Anterior cingulate cortex (tissue), 58 donors: ENCODE data around the gene ARHGEF10L.

Experiments used
- DNase-seq, 58 donors: peaks; one replicate each; lab custom pipeline; 2025; lab: John Stamatoyannopoulos, UW

The ARHGEF10L gene

GRCh38 chr1:17521946-17522612, 17.4 kb upstream of the ARHGEF10L start:
- no peak for DNase-seq

DNA sequence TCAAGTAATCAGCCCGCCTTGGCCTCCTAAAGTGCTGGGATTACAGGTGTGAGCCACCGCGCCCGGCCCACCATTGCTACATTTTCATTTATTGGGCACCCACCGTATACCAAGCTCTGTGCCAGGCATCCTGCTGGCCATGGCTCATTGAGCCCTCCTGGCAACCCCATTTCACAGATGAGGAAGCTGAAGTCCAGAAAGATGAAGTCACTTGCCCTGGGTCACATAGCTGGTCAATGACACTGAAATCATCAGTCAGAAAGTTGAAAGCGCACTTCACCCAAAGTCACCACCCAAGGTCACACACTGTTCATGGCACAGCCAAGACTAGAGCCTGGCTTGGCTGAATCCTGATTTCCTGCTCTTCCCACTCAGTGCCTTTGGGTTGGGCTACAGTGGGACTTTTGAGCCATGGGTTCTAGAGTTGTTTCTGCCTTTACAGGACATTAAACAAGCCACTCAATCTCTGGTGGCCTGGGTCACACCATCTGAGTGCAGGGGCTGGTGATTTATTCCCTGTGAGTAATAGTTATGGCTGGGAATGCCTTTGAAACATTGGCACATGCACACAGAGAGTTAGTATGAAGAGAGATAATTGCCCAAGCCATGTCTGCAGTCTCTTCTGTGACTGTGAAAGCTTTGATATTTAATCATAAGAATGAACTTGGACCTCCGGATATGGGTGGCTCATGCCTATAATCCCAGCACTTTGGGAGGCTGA, 16.0 kb upstream of the ARHGEF10L start:
- DNase-seq: no peak

- no peak for DNase-seq
Measured at GRCh38 chr1:17524645-17525044, 14.9 kb upstream of the ARHGEF10L start.

DNA sequence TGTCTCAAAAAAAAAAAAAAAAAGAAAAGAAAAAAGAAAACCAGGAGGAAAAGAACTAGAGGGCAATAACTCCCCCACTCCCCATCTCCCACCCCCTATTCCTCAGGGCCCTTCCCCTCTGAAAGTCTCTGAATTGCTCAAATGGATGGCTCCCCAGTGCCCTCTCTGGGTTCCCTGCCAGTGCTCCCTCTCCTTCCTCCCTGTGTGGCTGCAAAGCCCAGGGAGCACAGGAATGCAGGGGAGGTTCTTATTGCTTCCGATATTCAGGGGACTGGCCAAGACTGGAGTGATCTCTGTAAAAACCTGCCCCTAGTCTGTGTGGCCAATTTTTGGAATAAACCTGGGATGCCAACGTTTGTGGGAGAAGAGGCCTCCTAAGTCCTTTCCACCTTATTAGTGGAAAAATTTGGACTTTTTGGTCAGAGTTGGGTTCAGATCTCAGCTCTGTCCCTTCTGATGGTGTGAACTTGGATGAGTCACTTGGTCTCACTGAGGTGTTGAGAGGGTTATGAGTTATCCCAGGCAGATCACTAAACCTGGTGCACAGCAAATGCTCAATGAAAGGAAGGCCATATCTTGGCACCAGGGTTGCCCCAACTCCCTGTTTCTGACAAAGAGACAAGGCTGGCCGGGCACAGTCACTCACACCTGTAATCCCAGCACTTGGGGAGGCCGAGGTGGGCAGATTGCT, 13.4 kb upstream of the ARHGEF10L start:
- no peak for DNase-seq

DNA sequence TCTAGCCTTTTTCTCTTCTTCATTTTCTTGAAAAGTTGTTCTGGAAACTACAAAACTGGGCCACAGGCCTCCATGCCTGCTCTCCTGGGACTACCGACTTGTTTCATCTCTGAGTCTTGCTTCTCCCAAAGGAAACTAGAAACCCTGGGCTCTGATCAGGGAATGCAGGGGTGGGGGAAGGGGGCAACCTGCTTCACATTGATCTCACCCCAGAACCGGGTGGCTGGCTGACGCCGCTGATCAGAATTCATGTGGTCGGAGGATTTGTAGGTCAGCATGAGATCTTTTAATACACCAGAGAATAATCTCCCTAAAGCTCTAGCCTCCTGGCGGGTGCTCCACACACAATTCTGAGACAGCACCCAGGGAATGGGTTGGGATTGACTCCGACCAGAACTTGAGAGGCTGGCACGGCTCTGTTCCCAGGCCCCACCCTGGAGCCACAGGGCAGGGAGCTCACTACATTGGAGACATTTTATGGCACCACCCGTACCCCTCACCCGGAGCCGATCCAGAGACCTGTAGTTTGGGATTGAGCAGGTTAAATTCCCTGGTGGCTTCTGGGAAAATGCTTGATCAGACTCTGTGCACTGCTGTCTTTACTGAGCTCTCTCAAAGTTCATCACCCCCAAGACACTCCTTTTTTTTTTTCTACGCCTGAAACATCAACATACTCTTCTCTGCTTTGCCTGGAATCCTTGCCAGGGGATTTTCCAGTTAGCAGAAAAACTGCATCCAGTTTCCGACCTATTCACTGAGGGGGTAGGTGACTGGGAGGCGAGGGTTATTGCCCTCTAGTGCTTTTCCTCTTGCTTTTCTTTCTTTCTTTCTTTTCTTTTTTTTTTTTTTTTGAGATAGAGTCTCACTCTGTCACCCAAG, 12.2 kb upstream of the ARHGEF10L start:
- DNase-seq: no peak

- DNase-seq: no peak
Measured at GRCh38 chr1:17529381-17529780, 10.1 kb upstream of the ARHGEF10L start.

DNA sequence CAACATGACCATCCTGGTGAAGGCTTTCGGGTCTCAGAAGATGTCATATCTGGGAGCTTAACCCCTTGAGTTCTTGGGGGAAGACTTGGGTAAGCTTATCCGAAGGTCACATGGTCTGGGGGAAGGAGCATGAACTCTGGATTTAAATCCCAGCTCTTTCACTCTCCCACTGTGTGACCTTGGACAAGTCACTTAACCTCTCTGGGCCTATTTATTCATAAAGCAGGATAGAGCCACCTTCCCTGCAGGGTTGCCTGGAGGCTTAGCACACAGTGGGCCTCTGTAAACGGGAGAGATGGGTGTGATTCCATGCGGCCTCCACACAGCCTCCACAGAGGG, 8.2 kb upstream of the ARHGEF10L start:
- no peak for DNase-seq

- DNase-seq: peak in 55 of 58 donors; percentile 21 to 94 (median 74)
Measured at GRCh38 chr1:17531682-17532487, 7.6 kb upstream of the ARHGEF10L start.

GRCh38 chr1:17533201-17533600, 6.3 kb upstream of the ARHGEF10L start:
- DNase-seq: no peak

GRCh38 chr1:17535300-17535936, 4.1 kb upstream of the ARHGEF10L start:
- peak in 5 of 58 donors; percentile 4 to 19 (median 14) for DNase-seq

GRCh38 chr1:17538010-17538409, 1.5 kb upstream of the ARHGEF10L start:
- peak in 1 of 58 donors; percentile 11 for DNase-seq

GRCh38 chr1:17538428-17539117, 925 bp upstream of the ARHGEF10L start:
- peak in 5 of 58 donors; percentile 6 to 11 (median 8) for DNase-seq

- peak in 1 of 58 donors; percentile 17 for DNase-seq
Measured at GRCh38 chr1:17539118-17539476, 401 bp upstream of the ARHGEF10L start.

- DNase-seq: peak in 34 of 58 donors; percentile 21 to 62 (median 32)
Measured at GRCh38 chr1:17540255-17541001, 930 bp downstream of the ARHGEF10L start.

- no peak for DNase-seq
Measured at GRCh38 chr1:17542645-17543044, 3.1 kb downstream of the ARHGEF10L start.

DNA sequence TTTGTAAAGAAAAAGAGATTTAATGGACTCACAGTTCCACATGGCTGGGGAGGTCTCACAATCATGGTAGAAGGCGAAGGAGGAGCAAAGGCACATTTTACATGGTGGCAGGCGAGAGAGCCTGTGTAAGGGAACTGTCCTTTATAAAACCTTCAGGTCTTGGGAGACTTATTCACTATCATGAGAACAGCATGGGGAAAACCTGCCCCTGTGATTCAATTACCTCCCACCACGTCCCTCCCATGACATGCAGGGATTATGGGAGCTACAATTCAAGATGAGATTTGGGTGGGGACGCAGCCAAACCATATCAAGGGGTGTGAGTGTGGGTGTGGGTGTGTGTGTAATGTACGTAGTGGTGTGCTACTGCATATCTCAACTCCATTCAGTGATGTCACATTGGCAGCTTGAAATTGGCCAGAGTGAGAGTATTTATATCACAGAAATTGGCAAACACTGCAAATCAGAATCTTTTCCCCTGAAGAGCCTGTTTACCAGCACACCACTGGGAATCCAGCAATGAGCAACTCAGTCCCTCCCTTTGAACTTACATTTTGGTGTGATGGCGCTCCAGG, 5.4 kb downstream of the ARHGEF10L start:
- DNase-seq: peak in 2 of 58 donors; percentile 9 to 39

DNA sequence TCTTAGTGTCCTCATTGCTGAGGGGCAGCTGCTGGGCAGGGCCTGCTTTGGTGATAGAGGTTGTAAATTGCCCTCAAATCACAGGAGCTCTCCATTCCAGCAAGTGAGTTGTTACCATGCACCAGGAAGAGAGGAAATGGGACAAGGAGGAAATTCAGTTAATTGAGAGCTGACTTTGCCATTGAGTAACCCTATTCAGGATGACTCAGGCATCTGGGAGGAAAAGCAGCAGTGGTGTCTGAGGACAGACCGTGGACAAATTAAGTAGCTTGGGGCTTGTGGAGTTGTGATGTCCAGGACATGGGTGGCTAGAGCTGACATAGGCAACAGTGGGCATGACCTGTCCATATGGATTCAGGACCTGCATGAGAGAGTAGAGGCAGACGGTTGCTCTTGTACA, 5.9 kb downstream of the ARHGEF10L start:
- peak in 1 of 58 donors; percentile 39 for DNase-seq
